Suprapubic skin (tissue), 4 donors: ENCODE data around the gene ZBTB20.

Experiments
- EP300 ChIP-seq: sonication (generic); formaldehyde crosslinking; IDR thresholded peaks from one replicate; pipeline ENCODE4 v1.6.1; 2017; ENCODE audit warnings: antibody characterized with exemption
- POLR2A ChIP-seq, 2 donors: fragments of 450-650 bp; IDR thresholded peaks; one replicate each; pipeline ENCODE4 v1.6.1; 2017; ENCODE audit warnings: antibody characterized with exemption in 2 of 2, mild to moderate bottlenecking in 2 of 2, moderate library complexity in 2 of 2
- POLR2AphosphoS5 ChIP-seq, 3 donors: sonication (generic); formaldehyde crosslinking; IDR thresholded peaks; one replicate each; pipeline ENCODE4 v1.6.1; 2017; ENCODE audit warnings: antibody characterized with exemption in 3 of 3
- TF ChIP-seq, protein P1 (sequence below), 2 donors: fragments of 200-600 bp in 1 of 2; fragments of 450-650 bp in 1 of 2; sonication (generic) in 1 of 2; IDR thresholded peaks; one replicate each; pipeline ENCODE4 v1.5.1; 2016 to 2019; ENCODE audit warnings: antibody characterized with exemption in 2 of 2, mild to moderate bottlenecking in 1 of 2, moderate library complexity in 1 of 2

DNA sequence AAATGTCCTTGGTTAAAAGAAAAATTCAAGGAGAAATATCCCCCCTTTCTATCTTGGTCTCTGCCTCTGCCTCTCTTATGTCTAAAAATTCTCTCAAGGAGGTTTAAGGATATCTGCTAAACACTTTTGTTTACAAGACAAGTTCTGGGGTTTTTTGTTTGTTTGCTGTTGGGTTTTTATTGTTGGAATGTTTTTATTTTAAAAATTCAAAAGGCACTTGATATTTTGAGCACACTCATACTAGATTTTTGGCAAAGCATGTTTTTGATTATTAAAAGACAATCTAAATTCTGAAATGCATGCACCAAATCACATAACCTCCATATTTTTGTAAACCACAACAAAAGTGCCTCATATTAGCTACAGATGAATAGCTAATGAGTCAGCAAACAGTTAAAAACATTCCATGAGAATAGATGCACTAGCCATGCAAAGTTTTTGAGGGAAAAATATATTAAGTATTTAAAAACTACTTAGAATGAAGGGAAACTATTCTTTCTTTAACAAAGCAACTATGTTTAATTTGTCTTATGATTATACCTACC lies 84.6 kb downstream of the ZBTB20 start:
- TF ChIP-seq, protein P1, sequence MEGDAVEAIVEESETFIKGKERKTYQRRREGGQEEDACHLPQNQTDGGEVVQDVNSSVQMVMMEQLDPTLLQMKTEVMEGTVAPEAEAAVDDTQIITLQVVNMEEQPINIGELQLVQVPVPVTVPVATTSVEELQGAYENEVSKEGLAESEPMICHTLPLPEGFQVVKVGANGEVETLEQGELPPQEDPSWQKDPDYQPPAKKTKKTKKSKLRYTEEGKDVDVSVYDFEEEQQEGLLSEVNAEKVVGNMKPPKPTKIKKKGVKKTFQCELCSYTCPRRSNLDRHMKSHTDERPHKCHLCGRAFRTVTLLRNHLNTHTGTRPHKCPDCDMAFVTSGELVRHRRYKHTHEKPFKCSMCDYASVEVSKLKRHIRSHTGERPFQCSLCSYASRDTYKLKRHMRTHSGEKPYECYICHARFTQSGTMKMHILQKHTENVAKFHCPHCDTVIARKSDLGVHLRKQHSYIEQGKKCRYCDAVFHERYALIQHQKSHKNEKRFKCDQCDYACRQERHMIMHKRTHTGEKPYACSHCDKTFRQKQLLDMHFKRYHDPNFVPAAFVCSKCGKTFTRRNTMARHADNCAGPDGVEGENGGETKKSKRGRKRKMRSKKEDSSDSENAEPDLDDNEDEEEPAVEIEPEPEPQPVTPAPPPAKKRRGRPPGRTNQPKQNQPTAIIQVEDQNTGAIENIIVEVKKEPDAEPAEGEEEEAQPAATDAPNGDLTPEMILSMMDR (IDR thresholded peaks at IDR 0.05): no peak
- no peak for TF ChIP-seq EP300
- TF ChIP-seq POLR2A (IDR thresholded peaks at IDR 0.05): no peak
- no peak for TF ChIP-seq POLR2AphosphoS5 (IDR thresholded peaks at IDR 0.05)
